Measurements from ENCODE around the gene CACNA2D3.

- TF ChIP-seq CTCF (conservative IDR thresholded peaks at IDR 0.05; ENCODE audit: low read depth, low read length) (no peak), EZH2phosphoT487 (IDR thresholded peaks at IDR 0.05; ENCODE audit: borderline replicate concordance, low read length) (no peak), EZH2 (IDR thresholded peaks at IDR 0.05; ENCODE audit: low read length, unreplicated experiment) (no peak)
Measured at GRCh38 chr3:54663501-54664011, 541.2 kb downstream of the CACNA2D3 start.
